Measurements from ENCODE around the gene HTR3B. TPM values are rescaled to one million over a fixed set of nuclear protein-coding genes. Genes with fewer than 3 reads are reported as not detected.
"Not testable (repeated sequence)": the region's sequence is repeated elsewhere in the genome, so short reads cannot be mapped to it uniquely, and the experiment has no call there.

The HTR3B gene
- total RNA-seq, 4 donors from 2014 or later = not detected

- DNase-seq = no peak
- no peaks in the 10 kb centered on the region for H3K9me3 ChIP-seq
- no peak overlapping the region for H3K4me3 ChIP-seq (replicated peaks in 1 of 3)
- TF ChIP-seq POLR2A (IDR thresholded peaks at IDR 0.05) (no peak), CTCF (IDR thresholded peaks at IDR 0.05) (no peak)
- no peak overlapping the region for H3K27ac ChIP-seq
- WGBS, 2 donors = 83 to 91% methylated on average over 2 of the region's 2 CpGs
- H3K4me1 ChIP-seq = no peaks in the 10 kb centered on the region
- H3K27me3 ChIP-seq = no peaks in the 10 kb centered on the region
- intact Hi-C loops (cut with DNase I) = no loop called here
- no peaks in the 10 kb centered on the region for H3K36me3 ChIP-seq
Observed at GRCh38 chr11:113906516-113906915, 1.9 kb downstream of the HTR3B start.

- no peak for TF ChIP-seq CTCF (IDR thresholded peaks at IDR 0.05)
- no peak for TF ChIP-seq POLR2A (IDR thresholded peaks at IDR 0.05)
- Histone ChIP-seq H3K9me3 (no peaks in the 10 kb centered on the region), H3K27ac (no peak overlapping the region), H3K27me3 (no peaks in the 10 kb centered on the region), H3K4me1 (no peaks in the 10 kb centered on the region), H3K4me3 (replicated peaks in 1 of 3) (no peak overlapping the region), H3K36me3 (no peaks in the 10 kb centered on the region)
- intact Hi-C loops (cut with DNase I) = no loop called here
- WGBS, 2 donors = 61 to 64% methylated on average over 1 of the region's 1 CpG
- no peak for DNase-seq
Observed at GRCh38 chr11:113907152-113907551, 2.6 kb downstream of the HTR3B start.

- no peak overlapping the region for H3K4me3 ChIP-seq (replicated peaks in 1 of 3)
- WGBS, 2 donors = 65 to 80% methylated on average over 8 of the region's 8 CpGs
- no peak overlapping the region for H3K27ac ChIP-seq
- H3K36me3 ChIP-seq = no peaks in the 10 kb centered on the region
- no peaks in the 10 kb centered on the region for H3K9me3 ChIP-seq
- no peaks in the 10 kb centered on the region for H3K27me3 ChIP-seq
- TF ChIP-seq CTCF (IDR thresholded peaks at IDR 0.05) = no peak
- TF ChIP-seq POLR2A (IDR thresholded peaks at IDR 0.05) = no peak
- no peaks in the 10 kb centered on the region for H3K4me1 ChIP-seq
- intact Hi-C loops (cut with DNase I) = no loop called here
- no peak for DNase-seq
Observed at GRCh38 chr11:113907681-113908080, 3.1 kb downstream of the HTR3B start.

GRCh38 chr11:113908098-113908497 lies 3.5 kb downstream of the HTR3B start:
- intact Hi-C loops (cut with DNase I) = no loop called here
- no peaks in the 10 kb centered on the region for H3K27me3 ChIP-seq
- 66 to 79% methylated on average over 9 of the region's 9 CpGs for WGBS, 2 donors
- H3K36me3 ChIP-seq = no peaks in the 10 kb centered on the region
- no peak overlapping the region for H3K4me3 ChIP-seq (replicated peaks in 1 of 3)
- H3K9me3 ChIP-seq = no peaks in the 10 kb centered on the region
- DNase-seq = no peak
- H3K27ac ChIP-seq = no peak overlapping the region
- TF ChIP-seq CTCF (IDR thresholded peaks at IDR 0.05) (no peak), POLR2A (IDR thresholded peaks at IDR 0.05) (no peak)
- no peaks in the 10 kb centered on the region for H3K4me1 ChIP-seq

- 92 to 94% methylated on average over 9 of the region's 9 CpGs for WGBS, 2 donors
- DNase-seq, H3K27me3 ChIP-seq: not testable (repeated sequence)
Observed at GRCh38 chr11:113911491-113911890, 6.9 kb downstream of the HTR3B start.

GRCh38 chr11:113923572-113923971 lies 19.0 kb downstream of the HTR3B start:
- Histone ChIP-seq H3K4me1 (no peaks in the 10 kb centered on the region), H3K27ac (no peak overlapping the region), H3K4me3 (replicated peaks in 1 of 3) (no peak overlapping the region), H3K27me3 (no peaks in the 10 kb centered on the region), H3K9me3 (no peaks in the 10 kb centered on the region), H3K36me3 (no peaks in the 10 kb centered on the region)
- TF ChIP-seq CTCF (IDR thresholded peaks at IDR 0.05) (no peak), POLR2A (IDR thresholded peaks at IDR 0.05) (no peak)
- DNase-seq = no peak
- 88 to 89% methylated on average over 2 of the region's 2 CpGs for WGBS, 2 donors
- intact Hi-C loops (cut with DNase I) = no loop called here

More at GRCh38 chr11:113911491-113911890, 6.9 kb downstream of the HTR3B start:
- H3K36me3 ChIP-seq; intact Hi-C loops (cut with DNase I); H3K27ac ChIP-seq; H3K4me1 ChIP-seq; H3K4me3 ChIP-seq (replicated peaks in 1 of 3); H3K9me3 ChIP-seq: not testable (repeated sequence)

Measured in thyroid gland (tissue), 4 donors.